Fibroblast of villous mesenchyme (primary cell): Measurements from ENCODE around the gene ANKRD11. TPM values are rescaled to one million over a fixed set of nuclear protein-coding genes. Genes with fewer than 3 reads are reported as not detected.

ENCODE experiments used
- DNase-seq: peaks from one replicate; pipeline ENCODE4 v3.0.0-alpha.2; 2010; ENCODE audit warnings: low read depth
- H3K4me3 ChIP-seq: 2 replicates; pipeline ENCODE4 v1.5.1; 2011; ENCODE audit warnings: low read depth, mild to moderate bottlenecking, low read length
- CTCF ChIP-seq: IDR thresholded peaks from 2 replicates; pipeline ENCODE4 v1.5.1; 2012; ENCODE audit warnings: low read depth, mild to moderate bottlenecking, low read length; ENCODE audit not compliant: insufficient read depth
- total RNA-seq: library from RNA; depleted of rRNA; stranded (reverse); fragments of >200 nt; gene quantifications from 2 replicates; pipeline ENCODE4 v1.2.3, GENCODE V29; 2012

ANKRD11 gene
- total RNA-seq, 1 donor = 69.5 TPM

- no peak overlapping the region for H3K4me3 ChIP-seq
- no peak for TF ChIP-seq CTCF
These were observed 170.8 kb downstream of the ANKRD11 start for GRCh38 chr16:89319631-89319885.

DNA sequence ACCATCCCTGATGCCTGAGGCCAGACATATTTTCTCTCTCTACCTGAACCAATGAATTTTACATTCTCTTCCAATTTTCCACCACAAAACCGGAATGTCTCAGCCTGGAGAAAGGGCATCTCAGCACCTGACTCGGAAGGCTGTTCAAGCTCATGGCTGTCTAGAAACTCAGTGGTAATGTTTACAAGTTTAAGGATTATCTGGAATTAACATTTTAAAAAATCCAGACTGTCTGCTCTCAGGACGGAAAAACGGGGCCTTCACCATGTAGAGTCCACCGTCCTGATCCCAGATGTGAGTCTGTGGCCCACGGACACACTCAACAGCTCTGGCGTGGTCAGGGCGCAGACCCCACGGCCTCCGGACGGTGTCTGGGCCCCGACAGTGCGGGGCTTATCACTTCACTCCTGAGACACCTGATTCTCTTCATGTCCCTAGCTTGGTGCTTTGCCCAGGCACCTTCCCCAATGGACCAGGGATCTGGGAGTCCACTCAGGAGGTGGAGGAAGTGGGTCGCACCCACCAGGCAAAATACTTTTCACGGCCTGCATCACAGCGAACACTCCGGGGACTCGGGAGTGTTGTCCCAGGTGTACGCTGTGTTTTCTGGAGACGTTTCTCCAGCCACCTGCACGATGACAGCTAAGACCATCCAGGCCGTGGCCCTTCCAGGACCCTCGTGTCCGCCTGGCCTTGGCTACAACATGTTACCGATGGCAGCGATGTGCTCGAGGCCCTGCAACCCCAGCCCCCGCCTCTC lies 171.3 kb downstream of the ANKRD11 start:
- DNase-seq = peak; percentile 71
- TF ChIP-seq CTCF = no peak
- H3K4me3 ChIP-seq = no peak overlapping the region

More at GRCh38 chr16:89319631-89319885, 170.8 kb downstream of the ANKRD11 start:
- DNase-seq = no peak

DNA sequence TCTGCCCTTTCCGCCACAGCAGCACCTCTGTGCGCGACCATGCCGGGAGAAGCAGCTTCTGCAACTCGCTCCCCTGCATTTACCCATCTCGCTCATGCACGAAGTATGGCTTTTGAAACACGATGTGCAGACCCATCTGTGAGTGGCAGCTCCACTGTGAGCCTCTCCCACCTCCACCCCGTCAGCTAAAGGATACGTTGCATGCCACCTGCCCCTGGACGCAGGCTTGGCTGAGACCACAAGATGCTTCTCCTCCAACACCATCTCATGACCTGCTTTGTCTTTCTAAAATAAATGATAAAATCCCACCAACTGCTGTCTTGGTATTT lies 172.0 kb downstream of the ANKRD11 start:
- DNase-seq = no peak
- no peak for TF ChIP-seq CTCF
- H3K4me3 ChIP-seq = no peak overlapping the region

- TF ChIP-seq CTCF = no peak
- no peak for DNase-seq
- H3K4me3 ChIP-seq = no peak overlapping the region
These were observed 172.5 kb downstream of the ANKRD11 start for GRCh38 chr16:89317729-89318429.

GRCh38 chr16:89317101-89317671 lies 173.2 kb downstream of the ANKRD11 start:
- no peak for DNase-seq
- TF ChIP-seq CTCF = no peak
- H3K4me3 ChIP-seq = no peak overlapping the region

DNA sequence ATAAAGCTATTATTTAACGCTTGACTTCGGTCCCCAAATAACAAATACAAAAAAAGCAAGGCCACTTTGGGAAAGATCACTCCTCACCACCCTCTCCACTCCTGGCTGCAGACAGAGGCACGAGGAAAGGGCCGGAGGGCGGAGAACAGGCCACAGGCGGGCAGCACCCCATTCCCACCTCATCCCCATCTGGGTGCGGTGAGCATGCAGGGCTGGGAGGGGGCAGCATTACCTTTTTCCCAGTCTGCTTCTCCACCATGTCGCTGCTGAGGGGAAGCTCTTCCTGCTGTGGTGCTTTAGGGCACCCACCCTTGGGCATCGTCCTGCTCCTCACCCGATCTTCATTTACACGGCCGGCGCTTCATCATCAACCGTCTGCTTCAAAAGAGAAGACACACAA lies 173.7 kb downstream of the ANKRD11 start:
- H3K4me3 ChIP-seq = no peak overlapping the region
- TF ChIP-seq CTCF = no peak
- no peak for DNase-seq
